DOHH2 (cell line): ENCODE data around the gene C14orf180.

Source experiments
- H3F3A ChIP-seq: fragments of 200-600 bp; sonication (generic), shearing (Covaris generic); 2 replicates; pipeline ENCODE4 v1.6.0; 2016; ENCODE audit warnings: antibody characterized with exemption, mild to moderate bottlenecking; ENCODE audit not compliant: control insufficient read depth, insufficient read depth
- H3K27ac ChIP-seq: fragments of 200-600 bp; sonication (generic); 2 replicates; pipeline ENCODE4 v1.5.1; 2014; ENCODE audit warnings: low read depth, mild to moderate bottlenecking, low read length, moderate library complexity
- H3K27me3 ChIP-seq: fragments of 200-600 bp; sonication (generic); 2 replicates; pipeline ENCODE4 v1.6.1; 2014; ENCODE audit warnings: mild to moderate bottlenecking, low read length, mixed read lengths; ENCODE audit not compliant: control insufficient read depth
- H3K36me3 ChIP-seq: fragments of 200-600 bp; sonication (generic); 2 replicates; pipeline ENCODE4 v1.6.1; 2014; ENCODE audit warnings: mild to moderate bottlenecking, low read length, moderate library complexity, mixed read lengths; ENCODE audit not compliant: control insufficient read depth
- H3K4me1 ChIP-seq: fragments of 200-600 bp; sonication (generic); 2 replicates; pipeline ENCODE4 v1.6.1; 2014; ENCODE audit warnings: mild to moderate bottlenecking, low read length, mixed read lengths; ENCODE audit not compliant: control insufficient read depth
- H3K4me2 ChIP-seq: fragments of 200-600 bp; sonication (generic); 2 replicates; pipeline ENCODE4 v1.6.0; 2014; ENCODE audit warnings: mild to moderate bottlenecking, low read length, moderate library complexity
- H3K4me3 ChIP-seq: fragments of 200-600 bp; sonication (generic); 2 replicates; pipeline ENCODE4 v1.5.1; 2014; ENCODE audit warnings: mild to moderate bottlenecking, low read length, mixed read lengths
- H3K79me2 ChIP-seq: fragments of 200-600 bp; sonication (generic); 2 replicates; pipeline ENCODE4 v1.6.1; 2014; ENCODE audit warnings: mild to moderate bottlenecking, low read length, mixed read lengths; ENCODE audit not compliant: control insufficient read depth
- H3K9me2 ChIP-seq: fragments of 200-600 bp; sonication (generic); replicated peaks from 2 replicates; pipeline ENCODE4 v1.6.1; 2014; ENCODE audit warnings: mild to moderate bottlenecking, low read length, mixed read lengths; ENCODE audit not compliant: control insufficient read depth
- H3K9me3 ChIP-seq: fragments of 200-600 bp; sonication (generic); 2 replicates; pipeline ENCODE4 v1.6.1; 2014; ENCODE audit warnings: antibody characterized with exemption, low read length, mixed read lengths; ENCODE audit not compliant: control insufficient read depth, insufficient read depth
- H4K20me1 ChIP-seq: fragments of 200-600 bp; sonication (generic); 2 replicates; pipeline ENCODE4 v1.6.0; 2014; ENCODE audit warnings: low read depth, mild to moderate bottlenecking, antibody characterized with exemption, low read length, moderate library complexity; ENCODE audit not compliant: control insufficient read depth, insufficient read depth
- CTCF ChIP-seq: fragments of 200-600 bp; sonication (generic); IDR thresholded peaks from one replicate; pipeline ENCODE4 v1.5.1; 2014; ENCODE audit warnings: antibody characterized with exemption, mild to moderate bottlenecking, low read depth, low read length; ENCODE audit not compliant: poor library complexity, severe bottlenecking
- EZH2phosphoT487 ChIP-seq: fragments of 200-600 bp; sonication (generic); IDR thresholded peaks from 2 replicates; pipeline ENCODE4 v1.6.1; 2017; ENCODE audit warnings: borderline replicate concordance, mild to moderate bottlenecking, antibody characterized with exemption, low read length, moderate library complexity, mixed read lengths

C14orf180 gene

DNA sequence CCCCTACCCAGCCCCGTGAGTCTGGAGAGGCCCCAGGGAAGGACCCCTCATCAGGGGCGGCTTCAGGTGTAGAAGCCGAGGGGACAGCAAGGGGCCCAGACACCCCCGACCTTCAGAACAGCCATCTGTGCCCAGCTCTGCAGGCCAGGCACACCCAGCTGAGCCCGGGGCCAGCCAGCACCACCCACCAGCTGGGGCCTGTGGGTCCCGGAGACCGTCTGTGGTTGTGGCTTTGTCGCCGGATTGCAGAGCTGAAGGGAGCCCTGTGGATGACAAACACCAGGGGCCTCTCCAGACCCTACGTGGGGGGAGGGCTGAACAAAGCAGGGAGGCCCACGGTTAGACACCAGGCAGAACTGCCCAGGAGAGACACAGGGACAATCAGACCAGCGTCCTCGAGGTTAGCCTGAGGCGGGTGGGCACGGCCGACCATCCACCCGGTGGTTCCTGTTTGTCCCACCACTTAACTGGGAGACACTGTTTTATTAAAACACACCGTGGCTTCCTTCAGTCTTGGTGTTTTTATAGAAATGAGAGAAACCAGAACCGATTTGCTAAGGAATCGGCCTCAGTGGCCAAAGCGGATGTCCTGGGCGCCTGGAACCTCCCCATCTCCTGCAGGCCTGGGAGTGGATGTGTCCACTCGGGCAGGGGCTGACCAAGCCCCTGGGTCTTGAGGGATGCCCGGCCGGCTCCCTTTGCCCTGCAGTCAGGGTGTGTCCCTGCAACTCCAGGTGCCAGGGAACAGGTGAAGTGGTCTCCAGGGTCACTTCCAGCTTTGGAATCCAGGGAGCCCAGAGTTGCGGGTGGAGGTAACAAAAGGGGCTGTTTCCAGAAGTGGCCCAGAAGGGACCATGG is 10.0 kb downstream of the C14orf180 start:
- H4K20me1 ChIP-seq: no peaks in the 10 kb centered on the region
- no peak overlapping the region for H3K4me2 ChIP-seq
- no peaks in the 10 kb centered on the region for H3F3A ChIP-seq
- no peaks in the 10 kb centered on the region for H3K4me1 ChIP-seq
- H3K79me2 ChIP-seq: no peaks in the 10 kb centered on the region
- no peaks in the 10 kb centered on the region for H3K27me3 ChIP-seq
- H3K9me3 ChIP-seq: no peaks in the 10 kb centered on the region
- no peak for TF ChIP-seq CTCF
- TF ChIP-seq EZH2phosphoT487: no peak
- no peaks in the 10 kb centered on the region for H3K9me2 ChIP-seq
- no peak overlapping the region for H3K4me3 ChIP-seq
- H3K27ac ChIP-seq: no peak overlapping the region
- no peaks in the 10 kb centered on the region for H3K36me3 ChIP-seq

- TF ChIP-seq CTCF (no peak), EZH2phosphoT487 (no peak)
- Histone ChIP-seq H3K4me3 (no peak overlapping the region), H3K4me2 (no peak overlapping the region), H3K4me1 (no peaks in the 10 kb centered on the region), H4K20me1 (no peaks in the 10 kb centered on the region), H3K9me2 (no peaks in the 10 kb centered on the region), H3K36me3 (no peaks in the 10 kb centered on the region), H3K27ac (no peak overlapping the region), H3F3A (no peaks in the 10 kb centered on the region), H3K9me3 (no peaks in the 10 kb centered on the region), H3K79me2 (no peaks in the 10 kb centered on the region), H3K27me3 (no peaks in the 10 kb centered on the region)
Measured at GRCh38 chr14:104590240-104590965, 10.8 kb downstream of the C14orf180 start.

- Histone ChIP-seq H3K4me1 (no peaks in the 10 kb centered on the region), H3K79me2 (no peaks in the 10 kb centered on the region), H3K27me3 (no peaks in the 10 kb centered on the region), H3K4me2 (no peak overlapping the region), H3K9me3 (no peaks in the 10 kb centered on the region), H3K36me3 (no peaks in the 10 kb centered on the region), H3K4me3 (no peak overlapping the region), H3K27ac (no peak overlapping the region), H3K9me2 (no peaks in the 10 kb centered on the region), H3F3A (no peaks in the 10 kb centered on the region), H4K20me1 (no peaks in the 10 kb centered on the region)
- no peak for TF ChIP-seq EZH2phosphoT487
- TF ChIP-seq CTCF: no peak
Measured at GRCh38 chr14:104591031-104591430, 11.5 kb downstream of the C14orf180 start.
